Epidermal melanocyte (primary cell): ENCODE results near the gene PRSS22.

Experiments used
- DNase-seq: peaks from one replicate; pipeline ENCODE4 v3.0.0; 2011; ENCODE audit warnings: low spot score; ENCODE audit not compliant: insufficient read length

Gene PRSS22

GRCh38 chr16:2829501-2830354, 28.2 kb downstream of the PRSS22 start, which contains the start of gene ZG16B:
ZG16B (plus strand) TSS chr16:2830303; CDS start chr16:2830442, 139 bp downstream.
- no peak for DNase-seq

- no peak for DNase-seq
Measured at GRCh38 chr16:2828876-2829430, 29.0 kb downstream of the PRSS22 start.

DNA sequence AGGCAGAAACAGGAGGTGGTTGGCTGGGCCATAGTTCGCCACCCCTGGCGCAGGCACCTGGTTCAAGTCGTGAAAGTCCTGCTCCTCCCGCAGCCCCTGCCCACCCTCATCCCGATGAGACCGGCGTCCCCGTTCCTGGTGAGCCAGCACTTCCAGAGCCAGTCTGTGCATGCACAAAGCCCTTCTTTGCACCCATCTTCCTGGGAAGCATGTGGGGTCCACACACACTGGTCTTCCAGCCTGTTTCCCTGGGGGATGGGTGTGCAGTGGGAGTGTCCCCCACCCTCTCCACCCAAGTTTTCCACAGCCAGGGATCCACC, 29.5 kb downstream of the PRSS22 start:
- DNase-seq = no peak

GRCh38 chr16:2827831-2828520, 30.0 kb downstream of the PRSS22 start:
- no peak for DNase-seq

- DNase-seq = no peak
Measured at GRCh38 chr16:2827374-2827791, 30.6 kb downstream of the PRSS22 start.

- DNase-seq = no peak
Measured at GRCh38 chr16:2826591-2827373, 31.2 kb downstream of the PRSS22 start.

DNA sequence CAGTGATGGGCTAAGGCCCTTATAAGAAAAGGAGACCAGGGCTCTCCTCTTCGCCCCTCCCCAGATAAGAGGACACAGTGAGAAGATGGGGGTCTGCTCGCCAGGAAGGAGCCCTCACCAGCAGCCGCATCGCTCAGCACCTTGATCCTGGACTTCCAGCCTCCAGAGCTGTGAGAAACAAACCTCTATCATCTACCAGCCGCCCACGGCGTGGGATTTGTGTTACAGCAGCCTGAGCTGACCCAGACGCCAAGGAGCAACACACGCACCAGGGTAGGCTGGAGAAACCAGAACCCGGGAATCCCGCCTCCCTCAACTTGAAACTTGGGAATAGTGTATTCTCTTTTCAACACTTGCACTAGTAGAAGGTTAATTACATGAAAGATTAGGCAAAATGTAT, 32.1 kb downstream of the PRSS22 start:
- DNase-seq = no peak

- no peak for DNase-seq
Measured at GRCh38 chr16:2825049-2825742, 32.8 kb downstream of the PRSS22 start.

DNA sequence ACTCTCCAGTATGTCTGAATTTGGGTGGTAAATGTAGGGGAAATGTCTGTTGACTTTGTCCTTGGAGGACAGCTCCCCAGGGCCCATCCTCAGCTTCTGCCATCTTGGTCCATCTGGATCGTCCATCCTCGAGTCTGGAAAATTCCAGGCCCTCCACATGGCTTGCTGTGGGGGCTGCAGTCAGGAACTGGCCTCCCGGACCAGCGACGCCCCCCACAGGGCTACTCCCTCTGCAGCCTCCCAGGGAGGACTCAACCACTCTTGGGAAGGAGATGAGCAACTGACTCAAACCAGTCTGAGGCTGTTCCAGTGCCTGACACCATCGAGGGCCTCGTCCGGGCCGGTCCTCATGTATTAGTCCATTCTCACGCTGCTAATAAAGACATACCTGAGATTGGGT, 33.3 kb downstream of the PRSS22 start:
- no peak for DNase-seq

- no peak for DNase-seq
Measured at GRCh38 chr16:2822496-2822895, 35.5 kb downstream of the PRSS22 start.

DNA sequence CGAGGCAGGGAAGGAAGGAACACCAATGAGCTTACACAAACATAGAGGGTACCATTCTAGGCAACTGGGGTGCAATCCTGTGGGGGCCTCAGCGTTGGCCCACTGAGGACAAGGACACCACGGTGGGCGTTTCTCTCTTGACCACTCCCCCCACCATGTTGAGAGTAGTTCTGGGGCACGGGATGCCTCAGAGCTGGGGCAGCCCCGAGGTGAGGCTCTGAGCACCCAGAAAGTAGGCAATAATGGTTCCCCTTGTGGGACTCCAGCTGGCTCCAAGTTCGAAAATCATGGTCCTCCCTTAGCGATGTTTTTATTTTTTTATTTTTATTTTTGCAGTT, 35.8 kb downstream of the PRSS22 start:
- no peak for DNase-seq

DNA sequence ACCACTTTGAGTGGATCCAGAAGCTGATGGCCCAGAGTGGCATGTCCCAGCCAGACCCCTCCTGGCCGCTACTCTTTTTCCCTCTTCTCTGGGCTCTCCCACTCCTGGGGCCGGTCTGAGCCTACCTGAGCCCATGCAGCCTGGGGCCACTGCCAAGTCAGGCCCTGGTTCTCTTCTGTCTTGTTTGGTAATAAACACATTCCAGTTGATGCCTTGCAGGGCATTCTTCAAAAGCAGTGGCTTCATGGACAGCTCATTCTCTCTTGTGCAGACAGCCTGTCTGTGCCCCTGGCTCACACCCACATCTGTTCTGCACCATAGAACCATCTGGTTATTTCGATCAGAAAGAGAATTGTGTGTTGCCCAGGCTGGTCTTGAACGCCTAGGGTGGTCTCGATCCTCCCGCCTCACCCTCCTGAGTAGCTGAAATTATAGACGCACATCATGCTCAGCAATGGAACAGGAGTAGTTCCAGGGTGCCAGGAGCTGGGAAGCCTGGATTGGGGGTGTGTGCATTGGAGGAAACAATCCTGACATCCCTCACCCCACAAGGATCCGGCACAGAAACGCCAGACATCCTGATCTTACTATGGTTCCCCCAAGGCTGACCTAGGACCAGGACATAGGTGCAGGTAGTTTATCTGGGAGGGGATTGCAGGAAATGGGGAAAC, 36.3 kb downstream of the PRSS22 start:
- peak; percentile 37 for DNase-seq

- no peak for DNase-seq
Measured at GRCh38 chr16:2820836-2821486, 37.0 kb downstream of the PRSS22 start.

DNA sequence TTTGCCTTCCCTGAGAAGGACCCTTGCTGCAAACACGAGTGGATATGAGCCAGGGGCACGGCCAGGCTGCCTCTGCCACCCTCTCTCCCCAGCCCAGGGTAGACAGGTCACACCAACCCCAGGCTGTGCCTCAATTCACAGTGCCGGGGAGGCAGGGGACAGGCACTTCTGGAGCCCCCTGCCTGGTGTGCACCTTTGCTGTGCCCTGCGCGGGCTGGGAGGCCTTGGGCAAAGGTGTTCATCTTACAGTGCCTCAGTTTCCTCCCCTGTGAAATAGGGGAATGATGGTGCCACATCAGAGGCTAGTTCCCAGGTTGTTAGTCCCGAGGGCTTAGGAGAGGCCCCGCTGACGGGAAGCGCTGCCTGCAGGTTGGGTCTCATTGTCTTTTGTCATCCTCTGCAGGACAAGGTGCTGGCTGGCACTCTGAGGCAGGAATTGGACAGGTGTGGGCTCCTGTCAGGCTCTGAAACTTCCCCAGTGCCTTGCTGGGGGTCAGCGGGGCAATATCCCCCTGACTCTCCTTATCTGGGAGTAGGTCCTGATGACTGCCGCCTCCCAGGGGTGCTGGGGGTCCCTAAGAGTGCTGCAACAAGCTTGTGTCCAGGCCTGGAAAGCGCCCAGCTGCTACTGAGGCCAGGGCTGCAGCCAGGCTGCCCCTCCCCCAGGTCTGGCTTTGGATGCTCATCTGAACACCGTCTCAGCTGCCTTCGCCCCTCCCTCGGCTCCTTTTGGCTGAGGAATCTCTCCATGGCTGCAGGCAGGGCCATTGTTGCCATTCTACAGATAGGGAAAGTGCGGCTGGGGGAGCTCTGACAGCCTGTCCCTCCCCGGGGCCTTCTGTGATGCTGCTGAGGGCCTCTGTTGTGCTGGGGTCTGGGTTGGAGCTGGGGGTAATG, 37.8 kb downstream of the PRSS22 start:
- no peak for DNase-seq

GRCh38 chr16:2819179-2819938, 38.6 kb downstream of the PRSS22 start:
- DNase-seq = no peak

DNA sequence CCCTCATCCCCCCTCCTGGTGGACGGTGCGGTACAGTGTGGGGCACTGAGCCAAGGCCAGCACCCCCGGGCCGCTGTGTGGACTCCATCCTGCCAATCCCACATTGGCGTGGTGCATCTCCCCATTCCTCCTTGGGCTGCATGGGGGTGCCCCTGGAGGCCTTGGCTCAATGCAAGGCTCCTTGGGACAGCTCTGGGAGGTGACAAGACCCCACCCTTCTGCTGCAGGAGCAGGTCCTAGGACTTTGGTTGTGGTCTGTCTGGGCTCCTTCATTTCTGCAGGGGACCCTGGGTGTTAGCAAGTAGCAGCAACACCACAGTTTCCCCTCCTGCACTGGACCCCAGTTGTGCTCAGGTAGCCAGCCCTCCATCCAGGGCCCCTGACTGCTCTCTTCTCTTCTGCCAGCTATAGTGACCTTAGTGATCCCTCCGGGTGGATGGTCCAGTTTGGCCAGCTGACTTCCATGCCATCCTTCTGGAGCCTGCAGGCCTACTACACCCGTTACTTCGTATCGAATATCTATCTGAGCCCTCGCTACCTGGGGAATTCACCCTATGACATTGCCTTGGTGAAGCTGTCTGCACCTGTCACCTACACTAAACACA, 39.6 kb downstream of the PRSS22 start:
- DNase-seq = no peak

DNA sequence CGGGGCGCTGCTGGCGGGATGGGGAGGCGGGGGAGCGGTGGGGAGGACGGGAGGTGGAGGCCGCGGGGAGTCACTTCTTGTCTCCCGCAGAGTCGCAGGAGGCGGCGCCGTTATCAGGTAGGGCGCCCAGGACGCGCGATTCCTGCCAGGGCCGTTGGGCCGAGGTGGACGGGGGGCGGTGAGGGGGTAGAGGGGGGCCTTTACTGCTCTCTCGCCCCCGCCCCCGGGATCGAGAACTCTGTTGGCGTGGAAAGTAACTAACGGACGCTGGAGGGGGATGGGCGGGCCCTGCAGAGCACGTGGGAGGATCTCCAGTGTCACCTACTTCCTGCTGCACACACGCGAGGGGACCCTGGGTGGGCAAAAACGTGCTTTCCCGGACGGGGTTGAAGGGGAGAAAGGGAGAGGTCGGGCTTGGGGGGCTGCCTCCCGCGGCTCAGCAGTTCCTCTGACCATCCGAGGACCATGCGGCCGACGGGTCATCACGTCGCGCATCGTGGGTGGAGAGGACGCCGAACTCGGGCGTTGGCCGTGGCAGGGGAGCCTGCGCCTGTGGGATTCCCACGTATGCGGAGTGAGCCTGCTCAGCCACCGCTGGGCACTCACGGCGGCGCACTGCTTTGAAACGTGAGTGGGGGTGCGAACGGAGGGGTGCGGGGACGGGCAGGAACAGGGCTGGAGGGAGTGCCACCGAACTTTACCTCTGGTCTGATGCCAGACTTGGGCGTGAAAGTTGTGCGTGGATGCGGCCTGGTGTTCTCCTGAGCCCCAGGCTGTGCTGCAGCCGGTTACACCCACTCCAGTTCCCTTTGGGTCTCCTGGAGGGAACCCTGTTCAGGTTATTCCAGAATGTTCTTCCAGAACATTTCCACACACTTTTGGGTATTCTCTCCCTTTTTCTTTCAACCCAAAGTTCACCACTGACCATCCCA, 40.4 kb downstream of the PRSS22 start:
- no peak for DNase-seq
